ENCODE measurements around the gene ARL15. TPM values are rescaled to one million over a fixed set of nuclear protein-coding genes. Genes with fewer than 3 reads are reported as not detected.

ARL15 gene
- total and polyA plus RNA-seq, 5 donors from 2014 or later, result 16.5 to 27.7 (median 19.1) TPM

DNA sequence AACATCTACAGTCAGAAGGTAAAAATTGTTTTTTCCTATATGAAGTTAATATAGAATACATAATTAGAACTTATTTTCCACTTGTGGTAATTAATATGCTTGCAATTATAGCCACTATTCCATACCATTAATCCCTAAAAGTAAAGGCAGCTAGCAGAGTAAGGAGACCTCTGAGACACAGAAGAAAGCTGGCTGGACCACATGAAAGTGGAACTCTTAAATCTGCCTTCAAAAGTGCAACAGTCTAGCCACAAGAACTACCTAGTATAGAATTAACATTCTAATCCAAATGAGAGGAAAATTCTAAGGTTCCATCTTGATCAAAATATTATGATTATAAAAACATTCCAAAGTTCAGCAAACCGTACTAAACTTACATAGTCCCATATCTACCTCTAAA lies 37.6 kb downstream of the ARL15 start:
- H3K27me3 Mint-ChIP-seq, result no peaks in the 10 kb centered on the region
- H3K4me1 ChIP-seq (ENCODE audit: control insufficient read depth, insufficient read depth, low read length, poor library complexity, severe bottlenecking), result no peaks in the 10 kb centered on the region
- H3K36me3 ChIP-seq (ENCODE audit: control insufficient read depth, insufficient read depth, low read length), result no peaks in the 10 kb centered on the region

DNA sequence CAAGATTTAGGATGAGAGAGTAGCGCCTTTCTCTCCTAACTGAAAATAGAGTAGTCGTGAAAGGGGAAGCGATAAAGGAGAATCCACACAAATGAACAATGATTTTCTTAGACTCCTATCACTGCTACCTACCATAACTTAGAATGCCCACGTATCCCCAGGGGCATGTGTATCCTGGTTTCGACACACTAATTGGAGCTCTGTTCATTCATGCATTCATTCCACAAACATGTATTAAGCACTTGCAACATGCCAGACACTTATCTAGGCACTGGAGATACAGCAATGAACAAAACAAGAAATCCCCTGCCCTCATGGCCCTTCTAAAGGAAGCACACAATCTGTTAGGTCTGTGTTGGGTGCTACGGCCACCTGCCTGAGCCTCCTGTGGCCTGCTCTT lies 40.0 kb downstream of the ARL15 start:
- Histone ChIP-seq H3K27ac (ENCODE audit: insufficient read depth, low read length, poor library complexity, severe bottlenecking) (no peak overlapping the region), H3K27me3 (ENCODE audit: control insufficient read depth, insufficient read depth, low read length) (no peaks in the 10 kb centered on the region), H3K4me1 (ENCODE audit: control insufficient read depth, insufficient read depth, low read length, poor library complexity, severe bottlenecking) (no peaks in the 10 kb centered on the region), H3K9me3 (ENCODE audit: control insufficient read depth in 2 of 2, low read length in 2 of 2) (no peaks in the 10 kb centered on the region), H3K36me3 (ENCODE audit: control insufficient read depth, insufficient read depth, low read length) (no peaks in the 10 kb centered on the region), H3K4me3 (ENCODE audit: low read depth, low read length) (no peak overlapping the region)
- Mint-ChIP-seq H3K4me1 (peaks cover 15 to 20% (median 17%) of the 10 kb centered on the region in 4 donors), H3K27me3 (no peaks in the 10 kb centered on the region), H3K9me3 (peaks cover 0 to 3% (median 0%) of the 10 kb centered on the region in 7 donors), H3K36me3 (peaks cover 6% of the 10 kb centered on the region), H3K4me3 (no peak overlapping the region), H3K27ac (no peak overlapping the region)
- ATAC-seq (ENCODE audit: low read depth in 2 of 2), result no peak
- no peak for DNase-seq

More for the DNA sequence above, 37.6 kb downstream of the ARL15 start:
- Mint-ChIP-seq H3K27ac (no peak overlapping the region), H3K4me1 (peaks cover 13 to 26% (median 17%) of the 10 kb centered on the region in 4 donors), H3K9me3 (peaks cover 0 to 3% (median 0%) of the 10 kb centered on the region in 7 donors), H3K36me3 (peaks cover 7% of the 10 kb centered on the region), H3K4me3 (no peak overlapping the region)
- no peaks in the 10 kb centered on the region for H3K9me3 ChIP-seq (ENCODE audit: control insufficient read depth in 2 of 2, low read length in 2 of 2)
- ATAC-seq (ENCODE audit: low read depth in 2 of 2) (no peak), DNase-seq (no peak)
- no peaks in the 10 kb centered on the region for H3K27me3 ChIP-seq (ENCODE audit: control insufficient read depth, insufficient read depth, low read length)
- no peak overlapping the region for H3K4me3 ChIP-seq (ENCODE audit: low read depth, low read length)
- H3K27ac ChIP-seq (ENCODE audit: insufficient read depth, low read length, poor library complexity, severe bottlenecking), result no peak overlapping the region

DNA sequence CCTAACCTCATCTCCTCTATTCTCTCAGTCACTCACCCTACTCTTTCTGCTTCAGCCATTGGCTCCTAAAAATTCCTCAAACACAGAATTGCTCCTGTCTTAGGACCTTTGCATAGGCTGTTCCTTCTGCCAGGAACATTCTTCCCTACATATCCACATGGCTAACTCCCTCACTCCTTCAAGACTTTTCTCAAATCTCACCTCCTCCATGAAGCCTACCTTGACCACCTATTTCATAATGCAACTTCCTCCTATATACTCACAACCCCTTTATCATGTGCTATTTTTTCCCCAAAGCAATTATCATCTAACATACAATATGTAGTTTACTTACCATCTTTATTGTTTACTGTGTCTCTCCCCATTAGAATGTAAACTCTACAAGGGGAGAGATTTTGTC lies 45.8 kb downstream of the ARL15 start:
- H3K36me3 ChIP-seq (ENCODE audit: control insufficient read depth, insufficient read depth, low read length), result no peaks in the 10 kb centered on the region
- ATAC-seq (ENCODE audit: low read depth in 2 of 2) (no peak), DNase-seq (no peak)
- H3K9me3 ChIP-seq (ENCODE audit: control insufficient read depth in 2 of 2, low read length in 2 of 2), result no peaks in the 10 kb centered on the region
- no peaks in the 10 kb centered on the region for H3K4me1 ChIP-seq (ENCODE audit: control insufficient read depth, insufficient read depth, low read length, poor library complexity, severe bottlenecking)
- Mint-ChIP-seq H3K4me3 (no peak overlapping the region), H3K4me1 (peaks cover 14 to 36% (median 17%) of the 10 kb centered on the region in 4 donors), H3K36me3 (peaks cover 4% of the 10 kb centered on the region), H3K27ac (peak overlapping the region in 1 of 3 donors; percentile 42), H3K9me3 (peaks cover 0 to 2% (median 0%) of the 10 kb centered on the region in 7 donors), H3K27me3 (no peaks in the 10 kb centered on the region)
- no peak overlapping the region for H3K27ac ChIP-seq (ENCODE audit: insufficient read depth, low read length, poor library complexity, severe bottlenecking)
- H3K27me3 ChIP-seq (ENCODE audit: control insufficient read depth, insufficient read depth, low read length), result no peaks in the 10 kb centered on the region
- H3K4me3 ChIP-seq (ENCODE audit: low read depth, low read length), result no peak overlapping the region

DNA sequence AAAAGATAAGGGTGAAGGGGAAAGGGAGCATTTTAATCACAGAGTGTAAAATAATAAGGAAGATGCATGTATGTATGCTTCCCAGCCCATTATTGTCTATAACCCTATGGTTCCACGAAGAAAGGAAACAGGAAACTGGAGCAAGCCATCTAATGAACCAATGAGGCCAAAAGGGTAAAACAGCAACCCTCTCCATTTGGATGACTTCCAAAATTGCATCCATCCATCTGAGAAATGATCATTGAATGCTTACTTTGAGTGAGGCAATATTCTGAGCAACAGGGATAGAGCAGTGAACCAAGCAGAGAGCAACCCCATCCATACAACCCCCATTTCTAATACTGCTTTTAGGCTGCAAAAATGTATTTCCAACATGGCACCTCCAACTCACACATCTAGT lies 46.9 kb downstream of the ARL15 start:
- H3K27me3 ChIP-seq (ENCODE audit: control insufficient read depth, insufficient read depth, low read length), result no peaks in the 10 kb centered on the region
- H3K4me3 ChIP-seq (ENCODE audit: low read depth, low read length), result no peak overlapping the region
- no peak overlapping the region for H3K27ac ChIP-seq (ENCODE audit: insufficient read depth, low read length, poor library complexity, severe bottlenecking)
- DNase-seq (no peak), ATAC-seq (ENCODE audit: low read depth in 2 of 2) (no peak)
- H3K27me3 Mint-ChIP-seq, result no peaks in the 10 kb centered on the region
- H3K4me1 ChIP-seq (ENCODE audit: control insufficient read depth, insufficient read depth, low read length, poor library complexity, severe bottlenecking), result no peaks in the 10 kb centered on the region
- no peaks in the 10 kb centered on the region for H3K36me3 ChIP-seq (ENCODE audit: control insufficient read depth, insufficient read depth, low read length)
- H3K9me3 ChIP-seq (ENCODE audit: control insufficient read depth in 2 of 2, low read length in 2 of 2), result no peaks in the 10 kb centered on the region
- H3K9me3 Mint-ChIP-seq, result peaks cover 0 to 2% (median 0%) of the 10 kb centered on the region in 7 donors
- peaks cover 4% of the 10 kb centered on the region for H3K36me3 Mint-ChIP-seq
- no peak overlapping the region for H3K27ac Mint-ChIP-seq
- peaks cover 14 to 47% (median 25%) of the 10 kb centered on the region in 4 donors for H3K4me1 Mint-ChIP-seq
- no peak overlapping the region for H3K4me3 Mint-ChIP-seq

DNA sequence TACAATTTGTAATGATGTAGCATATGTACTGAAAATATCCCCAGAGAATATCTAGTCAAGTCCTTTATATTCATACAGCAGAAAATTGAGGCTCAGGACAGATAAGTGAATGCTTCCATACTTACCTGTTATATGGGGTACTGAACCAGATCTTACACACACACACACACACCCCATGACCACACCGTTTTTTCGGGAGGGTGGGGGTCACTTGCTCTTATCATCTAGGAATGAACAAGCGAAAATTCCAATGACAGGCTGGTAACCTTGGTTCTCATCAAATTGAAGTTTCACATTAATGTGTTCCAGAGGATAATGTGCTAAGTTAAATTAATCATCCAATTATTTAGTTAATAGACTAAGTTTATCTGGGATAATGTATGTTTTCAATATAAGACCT lies 48.8 kb downstream of the ARL15 start:
- peaks cover 20 to 61% (median 37%) of the 10 kb centered on the region in 4 donors for H3K4me1 Mint-ChIP-seq
- ATAC-seq (ENCODE audit: low read depth in 2 of 2), result no peak

DNA sequence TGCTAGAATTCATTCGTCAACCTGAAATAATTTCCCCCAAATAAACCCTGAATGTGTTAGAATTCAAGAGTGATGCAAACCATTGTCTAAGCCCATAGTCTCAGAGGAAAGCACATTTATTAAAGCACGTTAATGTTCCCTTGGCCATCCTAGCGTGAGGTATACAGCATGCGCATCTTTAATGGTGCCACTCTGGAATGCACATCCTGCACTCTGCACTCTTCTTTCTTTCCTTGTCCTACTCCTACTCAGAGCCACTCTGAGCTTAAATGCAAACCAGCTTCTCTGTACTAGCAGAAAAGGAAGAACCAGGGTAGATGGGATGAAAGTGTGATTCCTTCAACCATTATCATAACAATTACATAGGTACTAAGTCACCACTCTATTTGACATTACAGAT lies 50.4 kb downstream of the ARL15 start:
- H3K4me1 ChIP-seq (ENCODE audit: control insufficient read depth, insufficient read depth, low read length, poor library complexity, severe bottlenecking), result no peaks in the 10 kb centered on the region
- H3K4me1 Mint-ChIP-seq, result peaks cover 28 to 71% (median 41%) of the 10 kb centered on the region in 4 donors
- H3K27me3 Mint-ChIP-seq, result no peaks in the 10 kb centered on the region
- peaks cover 0 to 2% (median 0%) of the 10 kb centered on the region in 7 donors for H3K9me3 Mint-ChIP-seq
- ATAC-seq (ENCODE audit: low read depth in 2 of 2) (no peak), DNase-seq (no peak)
- H3K36me3 Mint-ChIP-seq, result peaks cover 4% of the 10 kb centered on the region
- no peak overlapping the region for H3K27ac Mint-ChIP-seq
- H3K27ac ChIP-seq (ENCODE audit: insufficient read depth, low read length, poor library complexity, severe bottlenecking), result no peak overlapping the region
- no peak overlapping the region for H3K4me3 Mint-ChIP-seq
- H3K4me3 ChIP-seq (ENCODE audit: low read depth, low read length), result no peak overlapping the region
- no peaks in the 10 kb centered on the region for H3K27me3 ChIP-seq (ENCODE audit: control insufficient read depth, insufficient read depth, low read length)
- H3K36me3 ChIP-seq (ENCODE audit: control insufficient read depth, insufficient read depth, low read length), result no peaks in the 10 kb centered on the region
- H3K9me3 ChIP-seq (ENCODE audit: control insufficient read depth in 2 of 2, low read length in 2 of 2), result no peaks in the 10 kb centered on the region

More for the DNA sequence above, 48.8 kb downstream of the ARL15 start:
- no peaks in the 10 kb centered on the region for H3K27me3 Mint-ChIP-seq
- H3K4me3 Mint-ChIP-seq, result no peak overlapping the region
- no peak overlapping the region for H3K27ac ChIP-seq (ENCODE audit: insufficient read depth, low read length, poor library complexity, severe bottlenecking)
- H3K4me3 ChIP-seq (ENCODE audit: low read depth, low read length), result no peak overlapping the region
- H3K36me3 ChIP-seq (ENCODE audit: control insufficient read depth, insufficient read depth, low read length), result no peaks in the 10 kb centered on the region
- H3K27me3 ChIP-seq (ENCODE audit: control insufficient read depth, insufficient read depth, low read length), result no peaks in the 10 kb centered on the region
- no peaks in the 10 kb centered on the region for H3K9me3 ChIP-seq (ENCODE audit: control insufficient read depth in 2 of 2, low read length in 2 of 2)
- H3K9me3 Mint-ChIP-seq, result peaks cover 0 to 2% (median 0%) of the 10 kb centered on the region in 7 donors
- no peak for DNase-seq
- no peak overlapping the region for H3K27ac Mint-ChIP-seq
- peaks cover 4% of the 10 kb centered on the region for H3K36me3 Mint-ChIP-seq
- H3K4me1 ChIP-seq (ENCODE audit: control insufficient read depth, insufficient read depth, low read length, poor library complexity, severe bottlenecking), result no peaks in the 10 kb centered on the region

DNA sequence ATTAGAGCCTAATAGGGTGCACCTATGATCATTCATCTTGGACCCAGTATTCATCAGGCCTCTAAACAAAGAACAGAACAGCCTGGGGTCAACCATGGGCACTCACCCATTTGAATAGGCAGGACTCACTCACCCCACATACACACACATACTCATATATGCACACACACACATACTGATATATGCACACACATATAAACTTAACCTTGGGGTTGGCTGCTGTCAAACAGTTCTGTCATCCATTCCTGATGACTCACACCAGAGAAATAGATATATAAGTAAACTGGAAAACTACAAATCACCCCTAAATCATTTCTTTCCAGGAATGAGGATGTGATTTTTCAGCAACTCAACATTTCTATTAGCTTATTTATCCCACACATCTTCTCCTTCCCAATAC lies 51.3 kb downstream of the ARL15 start:
- H3K9me3 Mint-ChIP-seq, result peaks cover 0 to under 1% (median 0%) of the 10 kb centered on the region in 7 donors

DNA sequence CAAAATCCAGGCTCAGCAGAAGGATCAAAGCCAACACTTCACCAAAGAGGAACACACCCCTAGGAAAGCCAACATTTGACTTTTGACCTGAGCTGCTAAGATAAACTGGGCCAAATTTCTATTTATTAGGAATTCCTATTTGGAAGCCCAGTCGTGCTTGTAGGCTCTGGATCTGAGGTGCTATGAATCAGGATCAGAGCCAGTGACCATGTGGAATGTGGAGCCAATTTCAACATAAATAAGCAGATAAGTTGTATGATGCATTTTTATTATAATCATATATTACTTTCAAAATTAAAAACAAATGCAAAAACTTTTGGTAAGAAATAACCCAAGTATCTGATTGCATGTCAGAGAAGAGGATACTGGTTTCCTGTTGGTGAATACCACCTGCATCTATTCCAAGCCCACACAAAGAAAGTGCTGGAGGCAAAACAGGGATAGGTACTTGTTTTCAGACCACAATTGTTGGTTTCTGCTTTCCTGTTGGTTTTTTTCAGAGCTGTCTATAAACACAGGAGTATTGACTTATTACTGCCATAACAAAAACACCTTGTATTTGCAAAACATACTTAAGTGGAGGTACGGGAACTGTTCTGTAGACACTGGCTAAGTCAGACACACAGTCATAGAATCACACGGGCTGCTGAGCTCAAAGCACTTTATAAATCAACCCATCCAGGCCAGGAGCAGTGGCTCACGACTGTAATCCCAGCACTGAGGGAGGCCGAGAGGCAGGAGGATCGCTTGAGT lies 52.8 kb downstream of the ARL15 start:
- Histone ChIP-seq H3K4me3 (ENCODE audit: low read depth, low read length) (no peak overlapping the region), H3K36me3 (ENCODE audit: control insufficient read depth, insufficient read depth, low read length) (no peaks in the 10 kb centered on the region), H3K4me1 (ENCODE audit: control insufficient read depth, insufficient read depth, low read length, poor library complexity, severe bottlenecking) (no peaks in the 10 kb centered on the region), H3K9me3 (ENCODE audit: control insufficient read depth in 2 of 2, low read length in 2 of 2) (no peaks in the 10 kb centered on the region), H3K27ac (ENCODE audit: insufficient read depth, low read length, poor library complexity, severe bottlenecking) (no peak overlapping the region), H3K27me3 (ENCODE audit: control insufficient read depth, insufficient read depth, low read length) (no peaks in the 10 kb centered on the region)
- H3K4me1 Mint-ChIP-seq, result peaks cover 21 to 59% (median 35%) of the 10 kb centered on the region in 4 donors
- H3K36me3 Mint-ChIP-seq, result no peaks in the 10 kb centered on the region
- no peaks in the 10 kb centered on the region for H3K27me3 Mint-ChIP-seq
- no peak overlapping the region for H3K4me3 Mint-ChIP-seq
- no peaks in the 10 kb centered on the region for H3K9me3 Mint-ChIP-seq
- DNase-seq (no peak), ATAC-seq (ENCODE audit: low read depth in 2 of 2) (no peak)
- H3K27ac Mint-ChIP-seq, result no peak overlapping the region

More for the DNA sequence above, 51.3 kb downstream of the ARL15 start:
- Mint-ChIP-seq H3K4me1 (peaks cover 24 to 65% (median 39%) of the 10 kb centered on the region in 4 donors), H3K27me3 (no peaks in the 10 kb centered on the region), H3K36me3 (no peaks in the 10 kb centered on the region), H3K27ac (no peak overlapping the region), H3K4me3 (no peak overlapping the region)
- H3K4me3 ChIP-seq (ENCODE audit: low read depth, low read length), result no peak overlapping the region
- ATAC-seq (ENCODE audit: low read depth in 2 of 2) (no peak), DNase-seq (no peak)
- H3K4me1 ChIP-seq (ENCODE audit: control insufficient read depth, insufficient read depth, low read length, poor library complexity, severe bottlenecking), result no peaks in the 10 kb centered on the region
- no peaks in the 10 kb centered on the region for H3K27me3 ChIP-seq (ENCODE audit: control insufficient read depth, insufficient read depth, low read length)
- H3K9me3 ChIP-seq (ENCODE audit: control insufficient read depth in 2 of 2, low read length in 2 of 2), result no peaks in the 10 kb centered on the region
- H3K36me3 ChIP-seq (ENCODE audit: control insufficient read depth, insufficient read depth, low read length), result no peaks in the 10 kb centered on the region
- no peak overlapping the region for H3K27ac ChIP-seq (ENCODE audit: insufficient read depth, low read length, poor library complexity, severe bottlenecking)
